ENCODE results near the gene ISCA1.

Gene ISCA1

DNA sequence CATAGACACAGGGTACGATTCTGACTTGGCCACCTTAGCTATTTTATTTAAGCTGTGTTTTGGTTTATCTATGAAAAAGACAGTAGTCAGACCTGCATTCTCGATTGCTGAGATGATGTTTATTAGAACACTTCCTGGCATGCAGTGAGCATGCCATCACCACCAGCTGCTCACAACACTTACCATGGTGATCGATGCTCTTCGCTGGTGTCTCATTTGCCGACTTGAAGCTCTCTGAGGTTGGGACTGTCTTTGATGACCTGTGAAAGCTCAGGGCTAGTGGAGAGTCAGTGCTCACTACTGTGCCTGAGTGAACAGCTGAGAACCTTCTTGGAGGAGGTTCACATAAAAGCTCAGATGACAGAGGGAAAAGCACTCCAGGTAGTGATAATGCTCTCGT, 18.5 kb downstream of the ISCA1 start:
- Mint-ChIP-seq H3K4me1 (peaks cover 9% of the 10 kb centered on the region), H3K27me3 (ENCODE audit: low read depth, poor library complexity) (no peaks in the 10 kb centered on the region), H3K9me3 (peaks cover 4% of the 10 kb centered on the region), H3K27ac (no peak overlapping the region), H3K36me3 (ENCODE audit: low read depth) (peaks cover 67% of the 10 kb centered on the region), H3K4me3 (no peak overlapping the region)
- TF ChIP-seq, protein P1, sequence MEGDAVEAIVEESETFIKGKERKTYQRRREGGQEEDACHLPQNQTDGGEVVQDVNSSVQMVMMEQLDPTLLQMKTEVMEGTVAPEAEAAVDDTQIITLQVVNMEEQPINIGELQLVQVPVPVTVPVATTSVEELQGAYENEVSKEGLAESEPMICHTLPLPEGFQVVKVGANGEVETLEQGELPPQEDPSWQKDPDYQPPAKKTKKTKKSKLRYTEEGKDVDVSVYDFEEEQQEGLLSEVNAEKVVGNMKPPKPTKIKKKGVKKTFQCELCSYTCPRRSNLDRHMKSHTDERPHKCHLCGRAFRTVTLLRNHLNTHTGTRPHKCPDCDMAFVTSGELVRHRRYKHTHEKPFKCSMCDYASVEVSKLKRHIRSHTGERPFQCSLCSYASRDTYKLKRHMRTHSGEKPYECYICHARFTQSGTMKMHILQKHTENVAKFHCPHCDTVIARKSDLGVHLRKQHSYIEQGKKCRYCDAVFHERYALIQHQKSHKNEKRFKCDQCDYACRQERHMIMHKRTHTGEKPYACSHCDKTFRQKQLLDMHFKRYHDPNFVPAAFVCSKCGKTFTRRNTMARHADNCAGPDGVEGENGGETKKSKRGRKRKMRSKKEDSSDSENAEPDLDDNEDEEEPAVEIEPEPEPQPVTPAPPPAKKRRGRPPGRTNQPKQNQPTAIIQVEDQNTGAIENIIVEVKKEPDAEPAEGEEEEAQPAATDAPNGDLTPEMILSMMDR (IDR thresholded peaks at IDR 0.05) = no peak
- no peak for DNase-seq

DNA sequence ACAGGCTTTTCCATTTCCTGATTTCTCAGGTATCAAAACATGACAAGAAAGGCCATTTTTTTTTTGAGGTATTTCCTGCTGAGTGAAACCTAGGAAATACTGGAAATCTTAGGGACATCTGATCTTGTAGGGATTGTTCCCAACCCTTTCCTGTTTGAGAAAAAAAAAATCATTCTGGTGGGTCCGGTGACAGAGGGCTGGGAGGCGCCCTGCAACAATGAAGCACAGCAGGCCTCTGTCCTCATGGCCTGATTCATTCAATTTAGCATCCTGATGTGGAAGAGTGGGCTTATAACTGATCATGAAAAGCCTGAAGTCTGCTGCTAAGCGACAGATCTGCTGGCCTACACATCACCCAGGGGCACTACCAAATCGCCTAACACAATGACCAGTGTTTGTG, 19.8 kb downstream of the ISCA1 start:
- Mint-ChIP-seq H3K27ac (peak overlapping the region; percentile 31), H3K36me3 (ENCODE audit: low read depth) (peaks cover 58% of the 10 kb centered on the region), H3K4me3 (no peak overlapping the region), H3K27me3 (ENCODE audit: low read depth, poor library complexity) (no peaks in the 10 kb centered on the region), H3K4me1 (peaks cover 13% of the 10 kb centered on the region), H3K9me3 (no peaks in the 10 kb centered on the region)
- DNase-seq = no peak
- TF ChIP-seq, protein P1 (IDR thresholded peaks at IDR 0.05) = no peak

DNA sequence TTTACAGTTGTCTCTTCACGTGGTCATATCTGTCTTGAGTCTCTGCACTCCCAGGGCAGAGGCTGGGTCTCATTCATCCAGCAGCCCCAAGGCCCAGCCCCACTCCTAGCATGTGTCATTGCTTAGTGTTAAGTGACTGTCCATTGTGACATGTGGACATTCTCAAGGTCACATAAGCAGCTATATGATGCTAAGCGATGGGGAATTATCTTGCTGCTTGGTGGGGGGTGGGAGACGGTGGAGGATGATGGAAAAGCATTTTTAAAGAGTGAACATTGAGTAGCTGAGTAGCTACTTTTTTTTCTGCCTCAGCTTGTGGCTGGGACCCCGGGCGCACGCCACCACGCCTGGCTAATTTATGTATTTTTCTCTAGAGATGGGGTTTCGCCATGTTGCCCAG, 22.8 kb downstream of the ISCA1 start, which contains the start of gene C9orf153:
Gene C9orf153, minus strand, starts transcription at position 101 of the 400 bp plus-strand sequence. CDS start 30,054 bp downstream, outside the sequence.
- Mint-ChIP-seq H3K9me3 (peaks cover 2% of the 10 kb centered on the region), H3K4me3 (no peak within 1 kb of the TSS), H3K27ac (peak within 1 kb of the TSS; percentile 64), H3K36me3 (ENCODE audit: low read depth) (peaks cover 48% of the 10 kb centered on the region), H3K4me1 (peaks cover 10% of the 10 kb centered on the region), H3K27me3 (ENCODE audit: low read depth, poor library complexity) (no peaks in the 10 kb centered on the region)
- TF ChIP-seq, protein P1 (IDR thresholded peaks at IDR 0.05) = no peak
- no peak for DNase-seq

DNA sequence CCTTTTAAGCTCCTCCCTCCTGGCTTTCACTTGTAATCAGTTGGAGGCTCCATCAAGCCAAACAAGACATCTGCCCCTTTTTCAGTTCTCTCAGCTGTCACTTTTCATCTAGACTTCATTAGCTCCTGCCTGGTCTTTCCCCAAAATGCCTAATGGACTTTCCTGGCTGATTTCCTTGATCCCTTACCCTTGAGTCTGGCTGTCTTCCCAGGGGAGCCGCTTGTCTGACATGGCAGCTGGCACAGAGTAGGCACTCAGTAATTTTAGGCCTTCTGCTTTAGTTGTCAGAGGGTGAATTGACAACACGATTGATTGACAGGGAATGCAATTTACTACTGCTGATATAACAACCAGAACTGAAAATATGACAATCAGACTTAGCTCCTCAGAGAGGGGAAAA, 24.9 kb downstream of the ISCA1 start:
- Mint-ChIP-seq H3K4me1 (peaks cover 10% of the 10 kb centered on the region), H3K27me3 (ENCODE audit: low read depth, poor library complexity) (peaks cover 4% of the 10 kb centered on the region)
- TF ChIP-seq, protein P1 (IDR thresholded peaks at IDR 0.05) = no peak

DNA sequence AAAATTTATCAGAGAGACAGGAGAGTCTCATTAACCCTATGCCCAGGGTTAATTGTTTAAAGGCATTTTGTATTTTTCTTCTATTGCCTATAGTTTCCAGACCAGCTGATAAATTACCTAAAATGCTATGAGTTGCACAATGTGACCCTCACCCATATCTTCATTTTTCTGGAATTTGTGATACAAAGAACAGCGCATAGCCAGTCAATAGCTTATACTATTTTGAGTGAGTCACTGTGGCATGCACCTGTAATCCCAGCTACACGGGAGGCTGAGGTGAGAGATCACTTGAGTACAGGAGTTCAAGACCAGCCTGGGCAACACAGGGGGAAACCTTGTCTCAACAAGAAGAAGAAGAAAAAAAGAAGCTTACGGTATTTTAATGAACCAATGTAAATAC, 25.7 kb downstream of the ISCA1 start:
- peaks cover 4% of the 10 kb centered on the region for H3K27me3 Mint-ChIP-seq (ENCODE audit: low read depth, poor library complexity)
- peaks cover 10% of the 10 kb centered on the region for H3K4me1 Mint-ChIP-seq
- H3K27ac Mint-ChIP-seq = no peak overlapping the region
- no peak for DNase-seq
- TF ChIP-seq, protein P1 (IDR thresholded peaks at IDR 0.05) = no peak
- H3K36me3 Mint-ChIP-seq (ENCODE audit: low read depth) = peaks cover 43% of the 10 kb centered on the region
- peaks cover 31% of the 10 kb centered on the region for H3K9me3 Mint-ChIP-seq
- no peak overlapping the region for H3K4me3 Mint-ChIP-seq

More for the DNA sequence above, 24.9 kb downstream of the ISCA1 start:
- Mint-ChIP-seq H3K4me3 (no peak overlapping the region), H3K36me3 (ENCODE audit: low read depth) (peaks cover 44% of the 10 kb centered on the region), H3K27ac (no peak overlapping the region), H3K9me3 (peaks cover 23% of the 10 kb centered on the region)
- no peak for DNase-seq

DNA sequence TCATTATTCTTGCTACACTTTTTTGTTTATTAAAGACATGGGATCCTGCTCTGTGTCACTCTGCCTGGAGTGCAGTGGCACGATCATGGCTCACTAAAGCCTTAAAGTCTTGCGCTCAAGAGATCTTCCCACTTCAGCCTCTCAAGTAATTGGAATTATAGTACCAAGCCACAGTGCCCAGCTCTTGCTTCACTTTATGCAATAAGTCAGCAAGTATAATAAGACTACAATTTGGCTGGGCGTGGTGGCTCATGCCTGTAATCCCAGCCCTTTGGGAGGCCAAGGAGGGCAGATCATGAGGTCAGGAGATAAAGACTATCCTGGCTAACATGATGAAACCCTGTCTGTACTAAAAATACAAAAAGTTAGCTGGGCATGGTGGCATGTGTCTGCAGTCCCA, 28.8 kb downstream of the ISCA1 start:
- Mint-ChIP-seq H3K27ac (no peak overlapping the region), H3K4me1 (peaks cover 7% of the 10 kb centered on the region), H3K9me3 (peaks cover 39% of the 10 kb centered on the region), H3K36me3 (ENCODE audit: low read depth) (peaks cover 45% of the 10 kb centered on the region), H3K27me3 (ENCODE audit: low read depth, poor library complexity) (peaks cover 4% of the 10 kb centered on the region), H3K4me3 (no peak overlapping the region)
- DNase-seq = no peak
- TF ChIP-seq, protein P1 (IDR thresholded peaks at IDR 0.05) = no peak
